K562 (cell line): Measurements from ENCODE around the gene NTRK2. TPM values are rescaled to one million over a fixed set of nuclear protein-coding genes. Genes with fewer than 3 reads are reported as not detected.

Source experiments
- ATAC-seq: fragments of 200-7000 bp; cut with Tn5 transposase; 3 replicates; pipeline ENCODE4 v1.9.1; 2020; ENCODE audit warnings: moderate library complexity
- BruUV-seq: library from RNA; stranded (reverse); fragments of 400-500 nt; replicated peaks from 2 replicates; lab custom pipeline; 2021; lab: Mats Ljungman, UMichigan
- CTCF ChIA-PET: fragments of 300-600 bp; formaldehyde crosslinking; extraction: SDS; loops from one replicate; lab custom pipeline; 2021; ENCODE audit warnings: low intra/inter-chr PET ratio; lab: Yijun Ruan, JAX
- POLR2A ChIA-PET: fragments of 300-600, 350-650 bp; sonication (Branson Sonifier 250); formaldehyde crosslinking; extraction: SDS; loops from one replicate; lab custom pipeline; 2021; ENCODE audit warnings: antibody characterized with exemption, inconsistent platforms; lab: Yijun Ruan, JAX
- DNase-seq, 4 experiments: peaks; one replicate each; pipeline versions ENCODE4 v3.0.0 to v3.0.0-alpha.2; 2011 to 2018; ENCODE audit warnings: low spot score in 3 of 4, mixed read lengths in 3 of 4; ENCODE audit errors: extremely low read depth in 1 of 4
- FAIRE-seq: peaks from 2 replicates; lab custom pipeline; 2011; peaks lifted over from hg19 to GRCh38; lab: Jason Lieb, UNC
- H2AFZ ChIP-seq: 2 replicates; pipeline ENCODE4 v1.6.0; 2011; ENCODE audit warnings: low read depth, low read length, control low read depth, inconsistent platforms
- H3K27ac ChIP-seq: fragments of 200-600 bp; 3 replicates; pipeline ENCODE4 v1.8.0; 2011; ENCODE audit warnings: low read depth, mild to moderate bottlenecking, control low read depth, inconsistent platforms, low read length, moderate library complexity, mixed read lengths; ENCODE audit errors: extremely low read depth
- H3K27me3 ChIP-seq, 2 experiments: fragments of 300-600 bp in 1 of 2; 2 replicates in 1 of 2; 3 replicates in 1 of 2; pipeline versions ENCODE4 v1.6.0 to v1.8.0; 2011; ENCODE audit warnings: inconsistent platforms in 2 of 2, low read length in 2 of 2, mild to moderate bottlenecking in 1 of 2, mixed read lengths in 1 of 2, moderate library complexity in 1 of 2; ENCODE audit not compliant: control insufficient read depth in 2 of 2, insufficient read depth in 2 of 2
- H3K36me3 ChIP-seq: fragments of 300-600 bp; 3 replicates; pipeline ENCODE4 v1.8.0; 2011; ENCODE audit warnings: mild to moderate bottlenecking, low read length, inconsistent platforms; ENCODE audit not compliant: control insufficient read depth, insufficient read depth
- H3K4me1 ChIP-seq, 2 experiments: fragments of 200-600 bp in 1 of 2; replicated peaks in 1 of 2; 2 replicates in 1 of 2; 3 replicates in 1 of 2; pipeline versions ENCODE4 v1.5.1 to v1.8.0; 2011; ENCODE audit warnings: inconsistent platforms in 2 of 2, low read length in 2 of 2, mild to moderate bottlenecking in 1 of 2, mixed read lengths in 1 of 2, moderate library complexity in 1 of 2; ENCODE audit not compliant: control insufficient read depth in 2 of 2, insufficient read depth in 2 of 2
- H3K4me2 ChIP-seq: 2 replicates; pipeline ENCODE4 v1.6.1; 2011; ENCODE audit warnings: low read length, control low read depth, inconsistent platforms, mixed read lengths; ENCODE audit not compliant: insufficient read depth
- H3K4me3 ChIP-seq: fragments of 200-600 bp; sonication (generic), shearing (Covaris generic); 2 replicates; pipeline ENCODE4 v1.5.1; 2016; ENCODE audit warnings: control low read depth, inconsistent platforms
- H3K79me2 ChIP-seq: fragments of 200-600 bp; 3 replicates; pipeline ENCODE4 v1.8.0; 2011; ENCODE audit warnings: low read length, inconsistent platforms; ENCODE audit not compliant: control insufficient read depth, insufficient read depth
- H3K9ac ChIP-seq, 2 experiments: 2 replicates each; pipeline versions ENCODE4 v1.6.0 to v1.6.1; 2011; ENCODE audit warnings: low read depth in 2 of 2, low read length in 2 of 2, control low read depth in 1 of 2, inconsistent platforms in 1 of 2, mild to moderate bottlenecking in 1 of 2, mixed read lengths in 1 of 2; ENCODE audit not compliant: insufficient read depth in 1 of 2
- H3K9me1 ChIP-seq: one replicate; pipeline ENCODE4 v1.6.0; 2011; ENCODE audit warnings: inconsistent platforms, mild to moderate bottlenecking, low read length, moderate library complexity; ENCODE audit not compliant: control insufficient read depth, insufficient read depth
- H3K9me3 ChIP-seq: replicated peaks from 2 replicates; pipeline ENCODE4 v1.5.1; 2011; ENCODE audit warnings: low read depth, low read length, inconsistent platforms; ENCODE audit not compliant: control insufficient read depth, insufficient read depth
- H4K20me1 ChIP-seq: replicated peaks from 2 replicates; pipeline ENCODE4 v1.6.1; 2011; ENCODE audit warnings: low read length, inconsistent platforms, mixed read lengths; ENCODE audit not compliant: control insufficient read depth, insufficient read depth
- DDX20 ChIP-seq: fragments of 450-650 bp; IDR thresholded peaks from 2 replicates; pipeline ENCODE4 v1.6.1; 2016; ENCODE audit warnings: missing genetic modification characterization, low read depth, mild to moderate bottlenecking, missing compliant biosample characterization, moderate library complexity
- HLTF ChIP-seq: fragments of 450-650 bp; IDR thresholded peaks from 2 replicates; pipeline ENCODE4 v1.6.1; 2016
- JUND ChIP-seq, 2 experiments: IDR thresholded peaks; 2 replicates in 1 of 2; 3 replicates in 1 of 2; pipeline ENCODE4 v1.6.1; 2011; ENCODE audit warnings: borderline replicate concordance in 2 of 2, low read depth in 2 of 2, low read length in 2 of 2, improper control_type of control experiment in 1 of 2, missing biosample characterization in 1 of 2, missing genetic modification characterization in 1 of 2, missing genetic modification reagents in 1 of 2
- LARP7 ChIP-seq: fragments of 450-650 bp; IDR thresholded peaks from 2 replicates; pipeline ENCODE4 v1.6.1; 2016
- MAZ ChIP-seq, 2 experiments: fragments of 450-650 bp in 1 of 2; sonication (generic) in 1 of 2; formaldehyde crosslinking; IDR thresholded peaks in 1 of 2; conservative IDR thresholded peaks in 1 of 2; 2 replicates each; pipeline versions ENCODE4 v1.4.0 to v1.5.0; 2020; ENCODE audit warnings: mild to moderate bottlenecking in 1 of 2, missing genetic modification reagents in 1 of 2
- MTF1 ChIP-seq: fragments of 250-450 bp; sonication (Bioruptor Pico); IDR thresholded peaks from 2 replicates; pipeline ENCODE4 v1.9.0; 2021; ENCODE audit warnings: moderate library complexity, mild to moderate bottlenecking, inconsistent platforms, borderline replicate concordance
- MXI1 ChIP-seq: IDR thresholded peaks from 2 replicates; pipeline ENCODE4 v1.6.1; 2011; ENCODE audit warnings: low read depth, mild to moderate bottlenecking, improper control_type of control experiment, low read length
- NR4A1 ChIP-seq, 2 experiments: fragments of 250-450 bp in 1 of 2; fragments of 450-650 bp in 1 of 2; sonication (Bioruptor Pico) in 1 of 2; IDR thresholded peaks; 2 replicates each; pipeline versions ENCODE4 v1.4.0 to v1.6.1; 2016 to 2020; ENCODE audit warnings: mild to moderate bottlenecking in 2 of 2, missing compliant biosample characterization in 1 of 2, missing genetic modification characterization in 1 of 2, moderate library complexity in 1 of 2
- PHTF2 ChIP-seq: fragments of 250-450 bp; sonication (Bioruptor Pico); IDR thresholded peaks from 2 replicates; pipeline ENCODE4 v1.5.0; 2021; ENCODE audit warnings: mild to moderate bottlenecking
- POLR2A ChIP-seq: fragments of 450-650 bp; conservative IDR thresholded peaks from 2 replicates; pipeline ENCODE4 v1.6.1; 2016
- RBM15 ChIP-seq: fragments of 200-400 bp; formaldehyde crosslinking; IDR thresholded peaks from 2 replicates; pipeline ENCODE4 v1.6.1; 2018; ENCODE audit warnings: mild to moderate bottlenecking, low read length, moderate library complexity; ENCODE audit not compliant: insufficient read depth
- SMARCB1 ChIP-seq: IDR thresholded peaks from 2 replicates; pipeline ENCODE4 v1.6.1; 2011; ENCODE audit warnings: improper control_type of control experiment, low read depth; ENCODE audit not compliant: insufficient read length
- U2AF1 ChIP-seq: fragments of 200-400 bp; formaldehyde crosslinking; optimal IDR thresholded peaks from 2 replicates; pipeline ENCODE3; 2017; ENCODE audit warnings: mild to moderate bottlenecking, low read depth, low read length, moderate library complexity
- ZNF212 ChIP-seq: fragments of 450-650 bp; formaldehyde crosslinking; IDR thresholded peaks from 2 replicates; pipeline ENCODE4 v1.4.0; 2020; ENCODE audit warnings: mild to moderate bottlenecking
- WGBS: fragments of 100-300 bp; shearing (Covaris generic); methylation state at CpG from one replicate; pipeline ENCODE4 v1.1.6; 2016; ENCODE audit warnings: low coverage, mixed read lengths; ENCODE audit not compliant: insufficient coverage; ENCODE audit errors: missing lambda C conversion rate; 5-methylcytosine and 5-hydroxymethylcytosine counted together
- in situ Hi-C: fragments of 300-500 bp; cut with MboI; formaldehyde crosslinking; loops from 4 replicates; pipeline ENCODE4 v1.15.0; 2018; ENCODE audit warnings: inconsistent platforms, mixed read lengths
- intact Hi-C: fragments of 100-400 bp; cut with micrococcal nuclease; formaldehyde crosslinking; loops from 2 replicates; pipeline ENCODE4 v1.14.2; 2022
- polyA plus RNA-seq, 8 experiments: library from polyadenylated mRNA; depleted of rRNA in 4 of 8; stranded (reverse) in 5 of 8; unstranded in 3 of 8; fragments of >200 nt; fragmentation: Nextera tagmentation in 2 of 8; fragmentation: Illumina TruSeq in 1 of 8; extraction: Ambion mirVana in 2 of 8; extraction: Trizol in 1 of 8; gene quantifications; 2 replicates each; pipeline versions ENCODE4 v1.2.1 to v1.2.3, GENCODE V29; 2011 to 2014; ENCODE audit warnings: inconsistent platforms in 1 of 8, missing spikeins in 1 of 8
- total RNA-seq, 7 experiments: library from RNA; depleted of rRNA in 6 of 7; stranded (reverse); fragments of >200 nt in 6 of 7; fragmentation: Illumina TruSeq in 2 of 7; extraction: Trizol in 2 of 7; gene quantifications; 2 replicates each; pipeline versions ENCODE4 v1.2.1 to v1.2.3, GENCODE V29; 2011 to 2021; ENCODE audit warnings: low replicate concordance in 1 of 7
- TF ChIP-seq, protein P1 (sequence below): fragments of 450-650 bp; formaldehyde crosslinking; IDR thresholded peaks from 2 replicates; pipeline ENCODE4 v1.4.0; 2020; ENCODE audit warnings: mild to moderate bottlenecking, moderate library complexity
- TF ChIP-seq, protein P2 (sequence below): sonication (generic); formaldehyde crosslinking; IDR thresholded peaks from 2 replicates; pipeline ENCODE4 v1.8.0; 2022; ENCODE audit warnings: mild to moderate bottlenecking, missing genetic modification reagents

The NTRK2 gene
- total and polyA plus RNA-seq, 9 of the 15 experiments (the other 6 are each of a cell fraction or from before 2014, with no cell fraction given), result not detected

GRCh38 chr9:84922051-84922450 lies 252.5 kb downstream of the NTRK2 start:
- no peaks in the 10 kb centered on the region for H3K79me2 ChIP-seq
- ChIA-PET CTCF (no interaction called here), POLR2A (no interaction called here)
- H4K20me1 ChIP-seq, result no peaks in the 10 kb centered on the region
- no peaks in the 10 kb centered on the region for H3K27me3 ChIP-seq
- no peak overlapping the region for H3K4me2 ChIP-seq
- no TSS peak for BruUV-seq
- no peak for FAIRE-seq
- no peak for DNase-seq
- intact Hi-C loops, result no loop called here
- 2% methylated on average over 8 of the region's 8 CpGs for WGBS
- no peaks in the 10 kb centered on the region for H3K4me1 ChIP-seq
- TF ChIP-seq MAZ (CRISPR knock-in tag; conservative IDR thresholded peaks at IDR 0.05 in 1 of 2, IDR thresholded peaks at IDR 0.05 in 1 of 2) (no peak), PHTF2 (CRISPR knock-in tag) (no peak), HLTF (no peak), U2AF1 (no peak), POLR2A (no peak), SMARCB1 (no peak), ZNF212 (CRISPR knock-in tag) (no peak), LARP7 (no peak), MXI1 (no peak), NR4A1 (CRISPR knock-in tag; IDR thresholded peaks at IDR 0.05) (no peak), NR4A1 (tag; IDR thresholded peaks at IDR 0.05) (no peak), MTF1 (CRISPR knock-in tag) (no peak), DDX20 (no peak), JUND (IDR thresholded peaks at IDR 0.05; ENCODE audit: borderline replicate concordance, low read depth, low read length) (no peak), JUND (tag; IDR thresholded peaks at IDR 0.05; ENCODE audit: borderline replicate concordance, low read depth, low read length) (no peak), RBM15 (no peak)
- TF ChIP-seq, protein P1, sequence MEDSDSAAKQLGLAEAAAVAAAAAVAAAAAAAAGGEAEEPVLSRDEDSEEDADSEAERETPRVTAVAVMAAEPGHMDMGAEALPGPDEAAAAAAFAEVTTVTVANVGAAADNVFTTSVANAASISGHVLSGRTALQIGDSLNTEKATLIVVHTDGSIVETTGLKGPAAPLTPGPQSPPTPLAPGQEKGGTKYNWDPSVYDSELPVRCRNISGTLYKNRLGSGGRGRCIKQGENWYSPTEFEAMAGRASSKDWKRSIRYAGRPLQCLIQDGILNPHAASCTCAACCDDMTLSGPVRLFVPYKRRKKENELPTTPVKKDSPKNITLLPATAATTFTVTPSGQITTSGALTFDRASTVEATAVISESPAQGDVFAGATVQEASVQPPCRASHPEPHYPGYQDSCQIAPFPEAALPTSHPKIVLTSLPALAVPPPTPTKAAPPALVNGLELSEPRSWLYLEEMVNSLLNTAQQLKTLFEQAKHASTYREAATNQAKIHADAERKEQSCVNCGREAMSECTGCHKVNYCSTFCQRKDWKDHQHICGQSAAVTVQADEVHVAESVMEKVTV (CRISPR knock-in tag), result no peak
- TF ChIP-seq, protein P2, sequence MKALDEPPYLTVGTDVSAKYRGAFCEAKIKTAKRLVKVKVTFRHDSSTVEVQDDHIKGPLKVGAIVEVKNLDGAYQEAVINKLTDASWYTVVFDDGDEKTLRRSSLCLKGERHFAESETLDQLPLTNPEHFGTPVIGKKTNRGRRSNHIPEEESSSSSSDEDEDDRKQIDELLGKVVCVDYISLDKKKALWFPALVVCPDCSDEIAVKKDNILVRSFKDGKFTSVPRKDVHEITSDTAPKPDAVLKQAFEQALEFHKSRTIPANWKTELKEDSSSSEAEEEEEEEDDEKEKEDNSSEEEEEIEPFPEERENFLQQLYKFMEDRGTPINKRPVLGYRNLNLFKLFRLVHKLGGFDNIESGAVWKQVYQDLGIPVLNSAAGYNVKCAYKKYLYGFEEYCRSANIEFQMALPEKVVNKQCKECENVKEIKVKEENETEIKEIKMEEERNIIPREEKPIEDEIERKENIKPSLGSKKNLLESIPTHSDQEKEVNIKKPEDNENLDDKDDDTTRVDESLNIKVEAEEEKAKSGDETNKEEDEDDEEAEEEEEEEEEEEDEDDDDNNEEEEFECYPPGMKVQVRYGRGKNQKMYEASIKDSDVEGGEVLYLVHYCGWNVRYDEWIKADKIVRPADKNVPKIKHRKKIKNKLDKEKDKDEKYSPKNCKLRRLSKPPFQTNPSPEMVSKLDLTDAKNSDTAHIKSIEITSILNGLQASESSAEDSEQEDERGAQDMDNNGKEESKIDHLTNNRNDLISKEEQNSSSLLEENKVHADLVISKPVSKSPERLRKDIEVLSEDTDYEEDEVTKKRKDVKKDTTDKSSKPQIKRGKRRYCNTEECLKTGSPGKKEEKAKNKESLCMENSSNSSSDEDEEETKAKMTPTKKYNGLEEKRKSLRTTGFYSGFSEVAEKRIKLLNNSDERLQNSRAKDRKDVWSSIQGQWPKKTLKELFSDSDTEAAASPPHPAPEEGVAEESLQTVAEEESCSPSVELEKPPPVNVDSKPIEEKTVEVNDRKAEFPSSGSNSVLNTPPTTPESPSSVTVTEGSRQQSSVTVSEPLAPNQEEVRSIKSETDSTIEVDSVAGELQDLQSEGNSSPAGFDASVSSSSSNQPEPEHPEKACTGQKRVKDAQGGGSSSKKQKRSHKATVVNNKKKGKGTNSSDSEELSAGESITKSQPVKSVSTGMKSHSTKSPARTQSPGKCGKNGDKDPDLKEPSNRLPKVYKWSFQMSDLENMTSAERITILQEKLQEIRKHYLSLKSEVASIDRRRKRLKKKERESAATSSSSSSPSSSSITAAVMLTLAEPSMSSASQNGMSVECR (CRISPR knock-in tag), result no peak
- TF ChIP-seq, all 486 proteins: peak for 0
- Histone ChIP-seq H3K9me3 (no peaks in the 10 kb centered on the region), H2AFZ (no peak overlapping the region), H3K36me3 (no peaks in the 10 kb centered on the region), H3K4me3 (no peak overlapping the region), H3K9ac (no peak overlapping the region), H3K27ac (no peak overlapping the region), H3K9me1 (no peaks in the 10 kb centered on the region)
- in situ Hi-C loops, result no loop called here
- no peak for ATAC-seq
